ENCODE measurements around the gene WRAP73.

GRCh38 chr1:3692598-3692997, 42.7 kb upstream of the WRAP73 start:
- TF ChIP-seq CTCF (IDR thresholded peaks at IDR 0.05) (no peak), POLR2A (IDR thresholded peaks at IDR 0.05) (no peak)
